ENCODE measurements around the gene ANKRD23.
A peak's percentile ranks its signal among the peaks of the same experiment; 100 is the strongest.

DNA sequence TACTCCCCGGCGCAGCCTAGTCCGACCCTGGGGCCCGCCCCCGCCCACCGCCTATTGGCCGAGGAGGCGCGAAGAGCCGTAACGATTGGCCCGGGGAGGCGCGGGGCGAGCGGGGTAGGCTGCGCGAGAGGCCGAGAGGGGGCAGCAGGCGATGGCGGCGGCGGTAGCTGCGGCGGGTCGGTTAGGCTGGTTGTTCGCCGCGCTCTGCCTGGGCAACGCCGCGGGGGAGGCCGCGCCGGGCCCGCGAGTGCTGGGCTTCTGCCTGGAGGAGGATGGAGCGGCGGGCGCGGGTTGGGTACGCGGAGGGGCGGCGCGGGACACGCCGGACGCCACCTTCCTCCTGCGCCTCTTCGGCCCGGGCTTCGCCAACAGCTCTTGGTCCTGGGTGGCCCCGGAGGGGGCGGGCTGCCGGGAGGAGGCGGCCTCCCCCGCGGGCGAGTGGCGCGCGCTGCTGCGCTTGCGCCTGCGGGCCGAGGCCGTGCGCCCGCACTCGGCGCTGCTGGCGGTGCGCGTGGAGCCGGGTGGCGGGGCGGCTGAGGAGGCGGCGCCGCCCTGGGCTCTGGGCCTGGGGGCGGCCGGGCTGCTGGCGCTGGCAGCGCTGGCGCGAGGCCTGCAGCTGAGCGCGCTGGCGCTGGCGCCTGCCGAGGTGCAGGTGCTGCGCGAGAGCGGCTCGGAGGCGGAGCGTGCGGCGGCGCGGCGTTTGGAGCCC is 27.5 kb downstream of the ANKRD23 start, which contains the start of gene CNNM3:
- TF ChIP-seq, protein P1, sequence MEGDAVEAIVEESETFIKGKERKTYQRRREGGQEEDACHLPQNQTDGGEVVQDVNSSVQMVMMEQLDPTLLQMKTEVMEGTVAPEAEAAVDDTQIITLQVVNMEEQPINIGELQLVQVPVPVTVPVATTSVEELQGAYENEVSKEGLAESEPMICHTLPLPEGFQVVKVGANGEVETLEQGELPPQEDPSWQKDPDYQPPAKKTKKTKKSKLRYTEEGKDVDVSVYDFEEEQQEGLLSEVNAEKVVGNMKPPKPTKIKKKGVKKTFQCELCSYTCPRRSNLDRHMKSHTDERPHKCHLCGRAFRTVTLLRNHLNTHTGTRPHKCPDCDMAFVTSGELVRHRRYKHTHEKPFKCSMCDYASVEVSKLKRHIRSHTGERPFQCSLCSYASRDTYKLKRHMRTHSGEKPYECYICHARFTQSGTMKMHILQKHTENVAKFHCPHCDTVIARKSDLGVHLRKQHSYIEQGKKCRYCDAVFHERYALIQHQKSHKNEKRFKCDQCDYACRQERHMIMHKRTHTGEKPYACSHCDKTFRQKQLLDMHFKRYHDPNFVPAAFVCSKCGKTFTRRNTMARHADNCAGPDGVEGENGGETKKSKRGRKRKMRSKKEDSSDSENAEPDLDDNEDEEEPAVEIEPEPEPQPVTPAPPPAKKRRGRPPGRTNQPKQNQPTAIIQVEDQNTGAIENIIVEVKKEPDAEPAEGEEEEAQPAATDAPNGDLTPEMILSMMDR (IDR thresholded peaks at IDR 0.05; ENCODE audit: poor library complexity) = peak; percentile 51
- TF ChIP-seq EZH2 (IDR thresholded peaks at IDR 0.05; ENCODE audit: borderline replicate concordance) (no peak), EZH2phosphoT487 (IDR thresholded peaks at IDR 0.05; ENCODE audit: low read depth, severe bottlenecking, unreplicated experiment) (no peak)

Measured in hepatocyte (in vitro differentiated cells).